ENCODE data around the gene BRD3OS.

Gene BRD3OS

DNA sequence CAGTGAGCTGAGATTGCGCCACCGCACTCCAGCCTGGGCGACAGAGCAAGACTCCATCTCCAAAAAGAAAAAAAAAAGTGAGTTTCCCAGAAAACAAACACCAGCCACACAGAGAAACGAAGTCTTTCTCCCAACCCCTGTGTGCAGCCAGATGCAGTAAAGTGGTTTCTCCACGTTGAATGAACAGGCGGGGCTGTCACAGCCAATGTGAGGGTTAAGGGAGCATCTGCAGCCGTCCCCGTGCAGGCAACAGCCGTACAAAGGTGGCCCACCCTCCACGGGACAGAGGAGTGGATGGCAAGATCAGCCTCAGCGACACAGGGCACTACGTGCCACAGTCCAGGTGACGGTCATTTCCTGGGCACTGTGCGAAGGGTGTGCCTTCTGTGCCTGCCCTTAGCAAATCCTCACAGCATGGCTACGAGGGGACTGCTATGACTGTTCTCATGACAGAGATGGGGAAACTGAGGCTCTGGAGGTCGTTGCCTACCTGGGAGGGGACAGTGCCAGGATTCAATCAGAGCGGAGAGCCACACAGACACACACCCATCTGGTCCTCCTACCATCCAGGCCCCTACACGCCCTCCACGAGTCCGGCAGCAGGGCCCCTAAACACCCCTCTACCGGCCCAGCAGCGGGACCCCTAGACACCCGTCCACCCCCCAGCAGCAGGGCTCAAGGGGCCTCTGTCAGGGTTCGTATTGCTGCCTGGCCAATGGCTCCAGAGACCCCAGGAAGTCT, 35.5 kb upstream of the BRD3OS start:
- DNase-seq, result no peak

DNA sequence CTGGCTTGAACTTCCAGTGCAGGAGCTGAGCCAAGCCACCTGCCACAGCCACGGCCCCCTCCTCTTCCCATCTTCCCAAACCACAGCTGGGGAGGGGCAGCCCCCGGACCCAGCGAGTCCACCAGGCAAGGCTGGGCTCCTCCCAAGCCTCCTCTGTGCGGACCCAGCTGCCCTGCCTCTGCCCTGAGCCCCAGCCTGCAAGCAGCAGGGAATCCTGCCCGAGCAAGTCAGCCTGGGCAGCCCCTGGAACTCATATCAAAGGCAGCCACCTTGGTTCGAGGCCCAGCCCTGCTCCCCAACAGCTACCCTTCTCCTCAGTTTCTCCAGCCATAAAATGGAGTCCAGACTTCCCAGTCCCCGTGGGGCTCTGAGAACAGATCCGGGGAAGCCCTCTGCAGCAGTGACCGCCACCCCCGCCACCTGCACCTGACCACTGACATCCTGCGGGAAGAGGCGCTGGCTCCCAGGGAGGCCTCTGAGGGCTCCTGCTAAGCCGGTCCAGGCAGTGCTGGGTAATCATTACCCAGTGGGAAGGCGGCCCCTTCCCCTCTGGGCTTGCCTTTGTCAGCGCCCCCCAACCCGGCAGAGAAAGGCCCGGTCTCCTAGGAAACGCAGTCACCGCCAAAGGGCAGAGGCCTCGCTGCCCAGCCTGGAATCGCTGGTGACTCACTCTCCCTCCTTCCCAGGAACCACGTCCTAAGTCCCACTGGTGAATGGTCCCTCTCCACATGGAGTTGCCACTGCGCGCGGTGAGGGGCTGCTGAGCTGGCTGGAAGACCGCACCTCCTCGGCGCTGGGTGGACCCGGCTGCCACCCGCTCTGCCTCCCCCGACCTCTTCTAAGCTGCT, 34.7 kb upstream of the BRD3OS start:
- DNase-seq, result no peak

DNA sequence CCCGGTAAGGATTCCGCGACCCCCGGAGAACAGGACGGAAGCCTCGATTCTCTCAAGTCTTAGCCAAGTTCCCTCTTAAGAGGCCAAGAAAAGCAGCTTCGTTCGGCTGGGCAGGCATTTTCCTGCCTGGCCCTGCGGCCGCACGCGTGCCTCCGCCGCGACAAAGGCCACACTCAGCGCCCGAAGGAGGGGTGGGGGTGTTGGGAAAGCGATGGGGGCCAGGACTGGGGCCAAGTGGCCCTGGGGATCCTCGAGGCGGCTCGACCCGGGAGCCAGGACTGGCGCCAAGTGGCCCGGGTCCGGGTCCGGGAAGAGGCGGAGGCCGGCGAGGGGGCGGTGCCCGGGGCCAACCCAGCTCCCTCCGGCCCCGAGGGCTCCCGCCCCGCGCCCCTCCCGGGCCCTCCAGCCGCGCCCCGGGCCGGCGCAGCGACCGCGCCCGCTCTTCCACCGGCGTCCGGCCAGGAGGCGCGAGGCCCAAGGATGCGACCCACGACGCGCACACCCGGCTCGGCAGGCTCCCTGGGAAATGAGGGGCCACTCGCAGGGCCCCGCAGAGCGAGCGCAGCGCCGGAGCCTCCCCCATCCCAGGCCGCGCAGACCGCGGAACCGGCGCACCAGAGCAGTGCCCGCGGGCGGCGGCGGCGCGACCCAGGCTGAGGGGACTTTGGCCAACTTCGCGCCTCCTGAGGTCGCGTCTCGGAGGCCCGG, 33.9 kb upstream of the BRD3OS start:
- no peak for DNase-seq

GRCh38 chr9:133991964-133992779, 33.1 kb upstream of the BRD3OS start, which contains the start of gene VAV2:
Gene VAV2, minus strand, starts transcription at chr9:133992324. Its CDS starts 46 bp downstream, at chr9:133992278.
- no peak for DNase-seq

DNA sequence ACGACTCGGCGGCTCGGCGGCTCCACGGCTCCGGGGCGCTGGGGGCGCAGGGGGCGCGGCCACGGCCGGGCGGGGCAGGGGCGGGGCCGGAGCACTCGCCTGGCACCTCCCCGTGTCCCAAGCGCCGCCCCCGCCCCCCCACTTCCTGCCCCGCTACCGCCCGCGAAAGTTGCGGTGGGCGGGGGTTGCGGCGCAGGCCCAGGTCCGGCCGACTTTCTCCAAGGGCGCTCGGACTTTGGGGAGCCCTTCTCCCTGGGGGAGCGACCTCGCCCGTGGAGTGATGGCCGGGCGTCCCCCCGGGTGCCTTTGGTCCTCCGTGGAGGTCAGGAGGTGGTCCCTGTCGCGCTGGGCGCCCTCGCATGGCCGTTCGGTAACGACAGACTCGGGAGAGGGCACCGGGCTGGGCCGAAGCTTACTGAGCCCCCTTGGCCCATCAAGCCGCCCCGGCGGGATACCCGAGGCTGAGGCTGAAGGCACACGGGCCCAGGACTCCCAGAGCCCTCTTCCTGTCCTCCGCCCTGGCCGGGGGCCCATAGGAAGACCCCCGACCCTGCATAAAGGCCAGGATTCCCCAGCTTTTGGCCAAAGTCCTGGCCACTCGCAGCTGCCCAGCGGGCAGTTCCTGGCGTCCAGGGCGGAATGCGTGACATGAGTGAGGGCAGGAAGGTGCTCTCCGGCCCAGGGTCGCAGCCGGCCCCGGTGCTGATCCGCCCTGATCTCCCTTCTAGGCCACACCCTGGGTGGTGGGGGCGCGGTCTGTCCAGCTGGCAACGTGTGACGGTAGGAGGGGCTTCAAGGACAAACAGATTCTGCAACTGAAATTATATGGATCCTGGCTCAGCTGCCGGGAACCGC, 32.3 kb upstream of the BRD3OS start:
- peak; percentile 59 for DNase-seq

DNA sequence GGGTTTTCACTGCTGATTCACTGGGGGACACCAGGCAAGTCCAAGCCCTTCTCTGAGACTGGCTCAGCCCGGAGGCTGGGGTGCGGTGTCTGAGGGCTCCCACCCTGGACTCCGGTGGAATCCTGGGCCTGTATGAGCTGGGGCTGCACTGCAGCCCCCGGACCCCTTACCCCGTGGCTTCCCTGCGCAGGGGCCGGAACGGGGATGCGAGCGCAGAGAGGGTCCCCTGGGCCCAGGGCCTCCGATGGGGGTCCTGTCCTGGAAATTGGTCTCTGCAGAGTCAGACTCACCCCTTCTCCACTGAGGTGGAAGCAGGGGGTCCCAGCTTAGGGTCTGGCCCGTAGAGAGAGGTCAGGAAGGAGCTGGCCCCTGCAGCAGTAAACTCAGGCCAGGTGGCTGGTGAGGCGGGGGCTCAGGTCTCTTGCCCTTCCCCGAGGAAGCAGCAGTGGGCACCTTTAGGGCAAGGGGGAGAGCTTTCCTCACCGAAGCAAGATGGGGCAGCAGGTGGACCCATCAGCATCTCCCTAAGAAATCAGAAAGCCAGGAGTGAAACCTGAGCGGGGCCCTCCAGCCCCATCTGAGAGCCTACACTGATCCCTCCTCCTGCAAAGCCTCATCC, 31.5 kb upstream of the BRD3OS start:
- no peak for DNase-seq

GRCh38 chr9:133994353-133995011, 30.8 kb upstream of the BRD3OS start:
- no peak for DNase-seq

GRCh38 chr9:133995012-133995896, 30.0 kb upstream of the BRD3OS start:
- DNase-seq, result no peak

GRCh38 chr9:133996531-133997520, 28.5 kb upstream of the BRD3OS start:
- no peak for DNase-seq

DNA sequence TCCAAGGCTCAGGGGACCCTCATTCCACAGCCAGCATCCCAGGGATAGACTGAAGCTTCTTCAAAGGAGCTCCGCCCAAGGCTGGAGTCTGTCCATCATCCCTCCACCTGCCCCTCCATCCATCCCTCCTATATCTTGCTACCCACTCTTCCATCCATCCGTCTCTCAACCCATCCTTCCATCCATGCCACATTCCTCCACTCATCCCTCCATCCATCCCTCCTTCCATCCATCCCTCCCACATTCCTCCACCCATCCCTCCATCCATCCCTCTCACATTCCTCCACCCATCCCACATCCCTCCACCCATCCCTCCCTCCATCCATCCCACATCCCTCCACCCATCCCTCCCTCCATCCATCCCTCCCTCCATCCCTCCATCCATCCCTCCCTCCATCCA, 27.7 kb upstream of the BRD3OS start:
- DNase-seq, result no peak

DNA sequence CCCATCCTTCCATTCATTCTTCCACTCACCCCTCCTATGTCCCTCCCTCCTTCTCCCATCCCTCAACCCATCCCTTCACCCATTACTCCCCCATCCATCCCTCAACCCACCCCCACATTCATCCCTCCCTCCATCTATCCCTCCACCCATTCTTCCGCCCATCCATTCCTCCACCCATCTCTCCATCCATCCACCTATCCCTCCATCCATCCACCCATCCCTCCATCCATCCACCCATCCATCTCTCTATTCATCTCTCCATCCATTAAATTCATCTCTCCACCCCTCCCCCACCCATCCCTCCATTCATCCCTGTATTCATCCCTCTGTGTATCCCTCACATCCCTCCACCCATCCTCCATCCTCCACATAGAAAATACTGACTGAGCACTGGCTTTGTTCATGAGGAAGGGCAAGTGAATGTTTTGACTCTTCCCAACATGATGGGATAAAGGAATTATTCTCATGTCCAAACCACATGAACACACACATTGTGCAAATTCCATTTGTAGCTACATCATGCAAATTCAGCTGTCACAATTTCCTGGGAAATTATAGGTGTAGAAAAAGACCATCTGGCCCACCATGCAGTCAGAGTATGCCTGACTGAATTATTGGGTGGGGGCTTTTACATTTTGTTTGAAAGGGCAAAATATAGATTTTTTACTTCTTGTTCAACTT, 26.2 kb upstream of the BRD3OS start:
- no peak for DNase-seq

- no peak for DNase-seq
These were observed 25.4 kb upstream of the BRD3OS start for GRCh38 chr9:133999851-134000265.

DNA sequence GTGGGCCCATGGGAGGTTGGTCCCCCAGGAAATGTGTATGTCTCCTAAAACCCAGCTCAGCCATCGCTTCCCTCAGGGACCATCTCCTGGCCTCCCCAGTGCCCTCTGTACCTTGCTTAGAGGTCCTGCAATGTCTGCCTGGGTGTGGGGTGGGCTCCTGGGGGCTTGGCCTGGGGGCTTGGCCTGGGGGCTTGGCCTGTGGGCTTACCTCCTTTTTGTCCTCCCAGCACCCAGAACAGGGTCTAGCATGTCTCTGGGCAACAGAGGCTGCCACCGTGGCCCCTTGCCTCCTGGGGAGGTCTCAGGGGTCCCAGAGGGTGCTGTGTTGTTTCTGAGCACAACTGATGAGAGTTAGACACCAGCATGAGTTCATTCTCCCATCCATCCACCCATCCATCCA, 22.5 kb upstream of the BRD3OS start:
- no peak for DNase-seq

- no peak for DNase-seq
These were observed 22.0 kb upstream of the BRD3OS start for GRCh38 chr9:134003237-134003636.

GRCh38 chr9:134004131-134004873, 21.0 kb upstream of the BRD3OS start:
- no peak for DNase-seq

- no peak for DNase-seq
These were observed 20.4 kb upstream of the BRD3OS start for GRCh38 chr9:134004881-134005280.

GRCh38 chr9:134005381-134005780, 19.9 kb upstream of the BRD3OS start:
- no peak for DNase-seq

Data from GOT3 (cell line).